ENCODE results near the gene TMCC2.
"Not testable (repeated sequence)": the region's sequence is repeated elsewhere in the genome, so short reads cannot be mapped to it uniquely, and the experiment has no call there.

Gene TMCC2

GRCh38 chr1:205211839-205212536, 15.8 kb upstream of the TMCC2 start:
- no peak for DNase-seq (ENCODE audit: low read depth)

GRCh38 chr1:205214756-205215155, 13.0 kb upstream of the TMCC2 start:
- DNase-seq (ENCODE audit: low read depth) = no peak

- DNase-seq (ENCODE audit: low read depth) = no peak
Measured at GRCh38 chr1:205216588-205216987, 11.2 kb upstream of the TMCC2 start.

- DNase-seq (ENCODE audit: low read depth) = no peak
Measured at GRCh38 chr1:205217418-205217817, 10.3 kb upstream of the TMCC2 start.

- DNase-seq (ENCODE audit: low read depth) = no peak
Measured at GRCh38 chr1:205220421-205220820, 7.3 kb upstream of the TMCC2 start.

- no peak for DNase-seq (ENCODE audit: low read depth)
Measured at GRCh38 chr1:205224736-205225135, 3.0 kb upstream of the TMCC2 start.

GRCh38 chr1:205225901-205226765, 1.6 kb upstream of the TMCC2 start:
- no peak for DNase-seq (ENCODE audit: low read depth)

- peak; percentile 30 for DNase-seq (ENCODE audit: low read depth)
Measured at GRCh38 chr1:205226868-205227583, 720 bp upstream of the TMCC2 start.

GRCh38 chr1:205228093-205228521, 361 bp downstream of the TMCC2 start:
- no peak for DNase-seq (ENCODE audit: low read depth)

- DNase-seq (ENCODE audit: low read depth) = peak; percentile 14
Measured at GRCh38 chr1:205229399-205229871, 1.7 kb downstream of the TMCC2 start.

GRCh38 chr1:205229916-205230700, 2.4 kb downstream of the TMCC2 start:
- no peak for DNase-seq (ENCODE audit: low read depth)

GRCh38 chr1:205230982-205231381, 3.2 kb downstream of the TMCC2 start:
- no peak for DNase-seq (ENCODE audit: low read depth)

GRCh38 chr1:205232127-205232820, 4.5 kb downstream of the TMCC2 start:
- DNase-seq (ENCODE audit: low read depth) = no peak

GRCh38 chr1:205232945-205233397, 5.2 kb downstream of the TMCC2 start:
- DNase-seq (ENCODE audit: low read depth) = no peak

- not testable (repeated sequence) for DNase-seq (ENCODE audit: low read depth)
Measured at GRCh38 chr1:205233986-205234385, 6.2 kb downstream of the TMCC2 start.

- DNase-seq (ENCODE audit: low read depth) = no peak
Measured at GRCh38 chr1:205235951-205236350, 8.2 kb downstream of the TMCC2 start.

- no peak for DNase-seq (ENCODE audit: low read depth)
Measured at GRCh38 chr1:205236526-205236925, 8.8 kb downstream of the TMCC2 start.

- no peak for DNase-seq (ENCODE audit: low read depth)
Measured at GRCh38 chr1:205236951-205237475, 9.3 kb downstream of the TMCC2 start.

GRCh38 chr1:205237526-205238484, 10.1 kb downstream of the TMCC2 start:
- DNase-seq (ENCODE audit: low read depth) = no peak

- no peak for DNase-seq (ENCODE audit: low read depth)
Measured at GRCh38 chr1:205239078-205239477, 11.3 kb downstream of the TMCC2 start.

All from fibroblast of gingiva (primary cell).